DOHH2 (cell line): ENCODE data around the gene DOK6.

Experiments
- EZH2phosphoT487 ChIP-seq: fragments of 200-600 bp; sonication (generic); IDR thresholded peaks from 2 replicates; pipeline ENCODE4 v1.6.1; 2017; ENCODE audit warnings: borderline replicate concordance, mild to moderate bottlenecking, antibody characterized with exemption, low read length, moderate library complexity, mixed read lengths
- TF ChIP-seq, protein P1 (sequence below): fragments of 200-600 bp; sonication (generic); IDR thresholded peaks from one replicate; pipeline ENCODE4 v1.5.1; 2014; ENCODE audit warnings: antibody characterized with exemption, mild to moderate bottlenecking, low read depth, low read length; ENCODE audit not compliant: poor library complexity, severe bottlenecking

DNA sequence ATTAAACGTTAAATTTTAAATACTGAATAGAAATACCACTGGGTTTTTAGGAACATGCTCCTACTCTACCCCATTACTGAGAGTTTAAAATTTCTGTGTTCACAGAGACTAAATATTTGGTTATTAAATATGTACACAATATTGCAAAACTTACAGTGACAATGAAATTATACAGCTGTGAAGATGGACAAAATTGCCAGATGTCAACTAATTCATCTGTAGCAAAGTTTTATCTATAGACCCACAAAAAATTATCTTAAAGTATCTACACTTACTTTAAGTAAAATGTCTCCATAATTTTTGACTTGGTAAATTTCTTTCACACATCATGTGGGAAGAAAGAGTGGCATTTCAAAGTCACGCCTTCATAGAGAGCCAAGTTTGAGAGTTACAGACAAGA is 333.8 kb downstream of the DOK6 start:
- TF ChIP-seq, protein P1, sequence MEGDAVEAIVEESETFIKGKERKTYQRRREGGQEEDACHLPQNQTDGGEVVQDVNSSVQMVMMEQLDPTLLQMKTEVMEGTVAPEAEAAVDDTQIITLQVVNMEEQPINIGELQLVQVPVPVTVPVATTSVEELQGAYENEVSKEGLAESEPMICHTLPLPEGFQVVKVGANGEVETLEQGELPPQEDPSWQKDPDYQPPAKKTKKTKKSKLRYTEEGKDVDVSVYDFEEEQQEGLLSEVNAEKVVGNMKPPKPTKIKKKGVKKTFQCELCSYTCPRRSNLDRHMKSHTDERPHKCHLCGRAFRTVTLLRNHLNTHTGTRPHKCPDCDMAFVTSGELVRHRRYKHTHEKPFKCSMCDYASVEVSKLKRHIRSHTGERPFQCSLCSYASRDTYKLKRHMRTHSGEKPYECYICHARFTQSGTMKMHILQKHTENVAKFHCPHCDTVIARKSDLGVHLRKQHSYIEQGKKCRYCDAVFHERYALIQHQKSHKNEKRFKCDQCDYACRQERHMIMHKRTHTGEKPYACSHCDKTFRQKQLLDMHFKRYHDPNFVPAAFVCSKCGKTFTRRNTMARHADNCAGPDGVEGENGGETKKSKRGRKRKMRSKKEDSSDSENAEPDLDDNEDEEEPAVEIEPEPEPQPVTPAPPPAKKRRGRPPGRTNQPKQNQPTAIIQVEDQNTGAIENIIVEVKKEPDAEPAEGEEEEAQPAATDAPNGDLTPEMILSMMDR = no peak
- no peak for TF ChIP-seq EZH2phosphoT487
